Heart left ventricle (tissue), 16 donors: ENCODE results near the gene SRGAP1. TPM values are rescaled to one million over a fixed set of nuclear protein-coding genes. Genes with fewer than 3 reads are reported as not detected.
A peak's percentile ranks its signal among the peaks of the same experiment; 100 is the strongest.

Experiments
- ATAC-seq, 4 donors: fragments of 200-7000 bp; cut with Tn5 transposase; one replicate each; pipeline ENCODE4 v1.9.1; 2020 to 2022; ENCODE audit warnings: moderate library complexity in 4 of 4, mild to moderate bottlenecking in 3 of 4, moderate number of reproducible peaks in 1 of 4
- DNase-seq, 5 donors: peaks; one replicate each; pipeline ENCODE4 v3.0.0-alpha.2; 2020
- H3K27ac ChIP-seq, 12 donors: fragments of 200-600 bp; sonication (generic) in 4 of 12; one replicate each; pipeline versions ENCODE4 v1.5.0 to v1.8.0; 2016 to 2022; ENCODE audit warnings: mild to moderate bottlenecking in 2 of 12
- H3K27me3 ChIP-seq, 9 donors: fragments of 200-600 bp; sonication (generic) in 2 of 9; one replicate each; pipeline versions ENCODE4 v1.5.1 to v1.8.0; 2016 to 2022; ENCODE audit warnings: mild to moderate bottlenecking in 3 of 9
- H3K36me3 ChIP-seq, 9 donors: fragments of 200-600 bp; sonication (generic) in 2 of 9; one replicate each; pipeline versions ENCODE4 v1.5.0 to v1.8.0; 2018 to 2022; ENCODE audit warnings: mild to moderate bottlenecking in 2 of 9
- H3K4me1 ChIP-seq, 12 donors: fragments of 200-600 bp; sonication (generic) in 4 of 12; one replicate each; pipeline versions ENCODE4 v1.5.0 to v1.8.0; 2016 to 2022; ENCODE audit warnings: mild to moderate bottlenecking in 3 of 12
- H3K4me3 ChIP-seq, 12 donors: fragments of 200-600 bp; sonication (generic) in 4 of 12; one replicate each; pipeline versions ENCODE4 v1.5.0 to v1.8.0; 2017 to 2022; ENCODE audit warnings: mild to moderate bottlenecking in 9 of 12, moderate library complexity in 4 of 12
- H3K9me3 ChIP-seq, 12 donors: fragments of 200-600 bp; sonication (generic) in 4 of 12; one replicate each; pipeline versions ENCODE4 v1.5.0 to v1.8.0; 2016 to 2022; ENCODE audit warnings: mild to moderate bottlenecking in 1 of 12
- CTCF ChIP-seq, 12 donors: fragments of 200-600 bp; sonication (generic) in 4 of 12; IDR thresholded peaks; one replicate each; pipeline versions ENCODE4 v1.5.0 to v1.8.0; 2018 to 2022; ENCODE audit warnings: antibody characterized with exemption in 12 of 12, mild to moderate bottlenecking in 5 of 12
- POLR2A ChIP-seq, 2 donors: fragments of 450-650 bp; IDR thresholded peaks; one replicate each; pipeline ENCODE4 v1.6.1; 2017; ENCODE audit warnings: antibody characterized with exemption in 2 of 2, mild to moderate bottlenecking in 2 of 2, moderate library complexity in 2 of 2
- WGBS, 4 donors: extraction: QIAGEN DNeasy Blood & Tissue Kit in 2 of 4; methylation state at CpG; one replicate each; pipeline versions ENCODE4 v1.1.5 to v1.1.7; 2013 to 2018; 5-methylcytosine and 5-hydroxymethylcytosine counted together
- intact Hi-C, 10 donors: fragments of 100-400 bp; cut with DNase I; formaldehyde crosslinking; loops; one replicate each; pipeline versions ENCODE4 v1.11.1 to v1.14.2; 2022
- polyA plus RNA-seq, 2 donors: library from polyadenylated mRNA; stranded (reverse); fragments of 200-250 nt; gene quantifications; one replicate each; pipeline ENCODE4 v1.2.3, GENCODE V29; 2013
- total RNA-seq, 9 donors: library from RNA; depleted of rRNA in 2 of 9; stranded (reverse); fragments of >200 nt in 2 of 9; fragmentation: NEBNext Ultra II Directional in 3 of 9; extraction: Animal tissue kit (Norgen Biotek cat#: 25700) in 3 of 9; gene quantifications; one replicate each; pipeline versions ENCODE4 v1.1.0 to v1.2.4, GENCODE V29; 2016 to 2023
- donor health status: ischemic (EF 13 %, LVEDD 7.1; RV severe dilation, severe dysfunction).
- donor health status: healthy with polysubstance abuse.
- donor health status: DM: no; HTN: yes; CAD: no.
- donor health status: DM: no; HTN: no; CAD: no.
- donor health status: ischemic (EF 25% LVEDD 6.9; RV normal size, moderate dysfunction).
- donor health status: ischemic (EF 25% LVEDD 5.7; RV mildly dilated, moderate dysfunction).
- donor health status: healthy.
- donor health status: DM: yes; HTN: yes; CAD: no.
- donor health status: ischemic (EF 35%, LVEDD 5.7; RV mildly dilated, moderate dysfunction).
- donor health status: nonischemic (EF 11% LVEDD 7.7; RV severe dilation, severe dysfunction).
- donor health status: DM: yes; HTN: yes; CAD: no.
- donor health status: PGD.
- donor health status: ischemic (EF 29% LVEDD 5.4; RV normal size, mild dysfunction).
- donor health status: nonischemic (EF 23%, LVEDD 6.1; RV moderate dilation, normal function).

Gene SRGAP1
- total and polyA plus RNA-seq, 11 donors, result 1.3 to 10.6 (median 4.5) TPM

DNA sequence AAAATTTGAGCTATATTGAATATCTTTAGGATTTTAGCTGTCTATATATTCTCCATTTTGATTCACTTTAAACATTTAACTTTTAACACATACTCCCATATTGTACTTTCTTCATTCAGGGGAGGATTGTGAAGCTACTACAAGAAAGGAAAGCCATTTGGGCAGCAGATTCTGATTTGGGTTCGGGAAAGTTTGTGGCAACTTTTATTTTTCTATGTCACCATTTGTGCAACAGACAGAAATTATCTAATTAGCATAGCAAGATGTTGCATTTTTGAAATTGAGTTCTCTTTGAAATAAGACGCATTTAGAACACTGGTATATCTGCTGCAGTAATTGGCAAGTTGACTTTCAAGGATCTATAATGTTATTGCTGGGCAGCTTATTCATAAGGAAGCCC lies 243.3 kb downstream of the SRGAP1 start:
- H3K4me3 ChIP-seq, result no peak overlapping the region
- H3K4me1 ChIP-seq, result peaks cover 0 to 48% (median 34%) of the 10 kb centered on the region in 12 donors
- 68 to 89% (median 82%) methylated on average over 2 of the region's 2 CpGs for WGBS, 4 donors

DNA sequence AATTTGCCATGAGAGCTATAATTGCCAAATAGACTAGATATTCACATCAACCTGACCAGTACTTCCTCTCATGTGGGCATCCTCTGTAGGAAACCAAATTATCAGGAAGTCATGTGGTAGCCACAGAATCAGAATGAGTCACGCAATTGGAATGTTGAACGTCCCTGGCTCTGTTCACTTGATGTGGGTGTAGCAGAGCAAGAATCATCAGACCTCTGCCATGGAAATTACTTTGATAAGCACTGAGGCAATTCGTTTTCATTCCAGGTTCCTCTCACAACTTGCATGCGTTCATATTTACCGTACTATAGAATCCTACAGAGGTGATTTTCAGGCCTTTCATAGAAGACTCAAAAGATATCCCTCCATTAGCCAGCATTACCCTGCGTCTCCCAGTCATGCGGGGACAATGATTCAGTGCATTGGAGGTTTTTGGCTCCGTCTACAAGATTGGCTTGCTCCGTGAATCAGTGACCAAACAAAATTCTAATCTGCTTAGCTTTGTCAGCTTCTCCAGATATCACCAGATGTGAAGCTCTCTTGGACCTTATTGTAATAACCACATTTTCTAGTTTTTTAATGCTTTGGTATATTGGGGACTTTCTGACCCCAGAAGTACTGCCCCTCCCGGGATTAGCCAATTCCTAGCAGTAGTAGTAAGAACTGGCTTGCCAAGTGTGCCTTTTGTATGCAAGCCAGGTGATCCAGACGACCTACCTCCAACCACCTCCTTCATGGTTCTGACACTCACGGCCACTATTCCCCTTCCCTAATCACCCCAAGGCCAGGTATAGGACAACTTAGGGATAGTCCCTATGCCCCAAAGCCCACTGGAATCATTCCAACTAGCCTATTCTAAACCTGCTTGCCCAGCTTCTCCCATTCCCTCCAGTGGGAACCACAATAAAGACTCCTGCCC lies 244.2 kb downstream of the SRGAP1 start:
- DNase-seq, result peak in 4 of 5 donors; percentile 42 to 78 (median 68)

More for the DNA sequence above, 243.3 kb downstream of the SRGAP1 start:
- no peak for DNase-seq
- Histone ChIP-seq H3K27me3 (no peaks in the 10 kb centered on the region), H3K27ac (peak overlapping the region in 11 of 12 donors; percentile 59 to 88 (median 82)), H3K36me3 (no peaks in the 10 kb centered on the region), H3K9me3 (no peaks in the 10 kb centered on the region)
- no peak for ATAC-seq
- intact Hi-C loops, result loop anchor here in 4 of 10 donors (5.0 to 10.0 kb wide), 2 partner anchors 243 to 245 kb away; partner anchors contain the start of gene SRGAP1 (in 4 of the 4)
- TF ChIP-seq CTCF (IDR thresholded peaks at IDR 0.05) (no peak), POLR2A (IDR thresholded peaks at IDR 0.05) (no peak)

DNA sequence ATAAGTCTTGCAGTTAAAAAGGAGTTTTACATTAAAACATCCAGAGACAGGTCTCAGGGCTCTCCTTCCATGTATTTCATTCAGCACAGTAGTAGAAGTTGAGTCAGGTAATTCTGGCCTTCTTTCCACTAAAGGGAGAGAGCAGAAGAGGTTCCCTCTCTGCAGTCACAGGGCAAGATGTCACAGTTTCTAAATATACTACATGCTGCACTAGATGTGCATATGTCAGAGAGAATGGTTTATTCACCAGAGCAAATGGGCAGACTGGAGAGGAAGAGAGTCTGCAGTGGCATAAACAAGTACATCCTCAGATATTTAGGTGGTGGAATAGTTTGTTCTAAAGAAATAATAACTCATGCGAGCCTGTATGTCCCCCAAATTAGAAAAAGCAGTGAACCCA lies 245.5 kb downstream of the SRGAP1 start:
- DNase-seq (no peak), ATAC-seq (peak; percentile 45 to 72 (median 68))
- TF ChIP-seq POLR2A (IDR thresholded peaks at IDR 0.05) (no peak), CTCF (IDR thresholded peaks at IDR 0.05) (no peak)
- 75 to 88% (median 80%) methylated on average over 1 of the region's 1 CpG for WGBS, 4 donors
- intact Hi-C loops, result loop anchor here in 4 of 10 donors (5.0 to 10.0 kb wide), 2 partner anchors 245 to 248 kb away; partner anchors contain the start of gene SRGAP1 (in 4 of the 4)
- H3K27me3 ChIP-seq, result no peaks in the 10 kb centered on the region
- no peak overlapping the region for H3K4me3 ChIP-seq
- H3K27ac ChIP-seq, result peak overlapping the region in 11 of 12 donors; percentile 6 to 88 (median 82)
- peaks cover 0 to 35% (median 25%) of the 10 kb centered on the region in 12 donors for H3K4me1 ChIP-seq
- H3K36me3 ChIP-seq, result no peaks in the 10 kb centered on the region
- no peaks in the 10 kb centered on the region for H3K9me3 ChIP-seq

More for the DNA sequence above, 244.2 kb downstream of the SRGAP1 start:
- H3K27me3 ChIP-seq, result no peaks in the 10 kb centered on the region
- peak overlapping the region in 7 of 12 donors; percentile 1 to 35 (median 15) for H3K4me3 ChIP-seq
- H3K27ac ChIP-seq, result peak overlapping the region; percentile 59 to 88 (median 82)
- TF ChIP-seq POLR2A (IDR thresholded peaks at IDR 0.05) (no peak), CTCF (IDR thresholded peaks at IDR 0.05) (no peak)
- peaks cover 0 to 39% (median 28%) of the 10 kb centered on the region in 12 donors for H3K4me1 ChIP-seq
- WGBS, 4 donors, result 10 to 23% (median 22%) methylated on average over 12 of the region's 12 CpGs
- intact Hi-C loops, result loop anchor here in 4 of 10 donors (5.0 to 10.0 kb wide), 2 partner anchors 244 to 246 kb away; partner anchors contain the start of gene SRGAP1 (in 4 of the 4)
- no peaks in the 10 kb centered on the region for H3K36me3 ChIP-seq
- peak; percentile 93 to 97 (median 96) for ATAC-seq
- no peaks in the 10 kb centered on the region for H3K9me3 ChIP-seq

GRCh38 chr12:64091186-64091585 lies 246.7 kb downstream of the SRGAP1 start:
- TF ChIP-seq POLR2A (IDR thresholded peaks at IDR 0.05) (no peak), CTCF (IDR thresholded peaks at IDR 0.05) (no peak)
- no peak for DNase-seq
- Histone ChIP-seq H3K27ac (peak overlapping the region in 2 of 12 donors; percentile 81 to 83), H3K4me1 (peaks cover 0 to 35% (median 25%) of the 10 kb centered on the region in 12 donors), H3K9me3 (no peaks in the 10 kb centered on the region), H3K27me3 (no peaks in the 10 kb centered on the region), H3K4me3 (no peak overlapping the region), H3K36me3 (no peaks in the 10 kb centered on the region)
- WGBS, 4 donors, result 72 to 85% (median 82%) methylated on average over 4 of the region's 4 CpGs
- intact Hi-C loops, result loop anchor here in 4 of 10 donors (5.0 to 10.0 kb wide), 2 partner anchors 246 to 249 kb away; partner anchors contain the start of gene SRGAP1 (in 4 of the 4)
- ATAC-seq, result no peak
